Measurements from ENCODE around the gene FOXO3.

DNA sequence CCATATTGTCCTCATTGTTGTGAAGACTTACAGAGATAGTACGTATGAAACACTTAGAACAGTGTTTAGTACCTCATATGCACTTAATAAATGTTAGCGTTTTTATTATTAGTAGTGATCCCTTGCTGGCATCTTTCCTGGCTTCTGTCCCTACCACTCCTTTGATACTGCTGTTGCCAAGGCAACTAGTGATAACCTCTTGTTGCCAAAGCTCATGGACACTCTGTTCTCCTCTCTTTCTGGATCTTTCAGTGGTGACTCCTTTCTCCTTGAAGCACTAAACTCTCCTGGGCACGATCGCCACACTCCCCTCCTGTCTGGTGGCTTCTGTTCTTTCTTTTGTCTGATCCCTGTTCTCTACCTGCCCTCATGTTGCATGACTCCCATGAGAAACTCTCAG, 83.5 kb downstream of the FOXO3 start:
- TF ChIP-seq, protein P1, sequence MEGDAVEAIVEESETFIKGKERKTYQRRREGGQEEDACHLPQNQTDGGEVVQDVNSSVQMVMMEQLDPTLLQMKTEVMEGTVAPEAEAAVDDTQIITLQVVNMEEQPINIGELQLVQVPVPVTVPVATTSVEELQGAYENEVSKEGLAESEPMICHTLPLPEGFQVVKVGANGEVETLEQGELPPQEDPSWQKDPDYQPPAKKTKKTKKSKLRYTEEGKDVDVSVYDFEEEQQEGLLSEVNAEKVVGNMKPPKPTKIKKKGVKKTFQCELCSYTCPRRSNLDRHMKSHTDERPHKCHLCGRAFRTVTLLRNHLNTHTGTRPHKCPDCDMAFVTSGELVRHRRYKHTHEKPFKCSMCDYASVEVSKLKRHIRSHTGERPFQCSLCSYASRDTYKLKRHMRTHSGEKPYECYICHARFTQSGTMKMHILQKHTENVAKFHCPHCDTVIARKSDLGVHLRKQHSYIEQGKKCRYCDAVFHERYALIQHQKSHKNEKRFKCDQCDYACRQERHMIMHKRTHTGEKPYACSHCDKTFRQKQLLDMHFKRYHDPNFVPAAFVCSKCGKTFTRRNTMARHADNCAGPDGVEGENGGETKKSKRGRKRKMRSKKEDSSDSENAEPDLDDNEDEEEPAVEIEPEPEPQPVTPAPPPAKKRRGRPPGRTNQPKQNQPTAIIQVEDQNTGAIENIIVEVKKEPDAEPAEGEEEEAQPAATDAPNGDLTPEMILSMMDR (IDR thresholded peaks at IDR 0.05): no peak
- no peak for TF ChIP-seq EP300 (IDR thresholded peaks at IDR 0.05)
- TF ChIP-seq POLR2AphosphoS5 (IDR thresholded peaks at IDR 0.05): no peak
